LNCAP (cell line): ENCODE data around the gene KCNT2.

Experiments
- TF ChIP-seq, protein P1 (sequence below): fragments of 450-650 bp; IDR thresholded peaks from 2 replicates; pipeline ENCODE4 v1.5.1; 2017; ENCODE audit warnings: mild to moderate bottlenecking

The KCNT2 gene

DNA sequence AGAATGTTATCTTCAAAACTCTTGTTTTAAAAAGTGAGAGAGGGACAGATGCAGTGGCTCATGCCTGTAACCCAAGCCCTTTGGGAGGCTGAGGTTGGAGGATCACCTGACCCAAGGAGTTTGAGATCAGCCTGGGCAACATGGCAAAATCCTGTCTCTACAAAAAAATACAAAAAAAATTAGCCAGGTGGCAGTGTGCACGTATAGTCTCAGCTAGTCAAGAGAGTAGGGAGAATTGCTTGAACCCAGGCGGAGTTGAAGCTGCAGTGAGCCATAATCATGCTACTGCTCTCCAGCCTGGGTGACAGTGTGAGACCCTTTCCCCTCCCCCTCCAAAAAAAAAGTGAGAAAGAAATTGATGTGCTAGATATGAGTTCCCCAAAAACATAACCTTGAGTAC, 131.0 kb downstream of the KCNT2 start:
- TF ChIP-seq, protein P1, sequence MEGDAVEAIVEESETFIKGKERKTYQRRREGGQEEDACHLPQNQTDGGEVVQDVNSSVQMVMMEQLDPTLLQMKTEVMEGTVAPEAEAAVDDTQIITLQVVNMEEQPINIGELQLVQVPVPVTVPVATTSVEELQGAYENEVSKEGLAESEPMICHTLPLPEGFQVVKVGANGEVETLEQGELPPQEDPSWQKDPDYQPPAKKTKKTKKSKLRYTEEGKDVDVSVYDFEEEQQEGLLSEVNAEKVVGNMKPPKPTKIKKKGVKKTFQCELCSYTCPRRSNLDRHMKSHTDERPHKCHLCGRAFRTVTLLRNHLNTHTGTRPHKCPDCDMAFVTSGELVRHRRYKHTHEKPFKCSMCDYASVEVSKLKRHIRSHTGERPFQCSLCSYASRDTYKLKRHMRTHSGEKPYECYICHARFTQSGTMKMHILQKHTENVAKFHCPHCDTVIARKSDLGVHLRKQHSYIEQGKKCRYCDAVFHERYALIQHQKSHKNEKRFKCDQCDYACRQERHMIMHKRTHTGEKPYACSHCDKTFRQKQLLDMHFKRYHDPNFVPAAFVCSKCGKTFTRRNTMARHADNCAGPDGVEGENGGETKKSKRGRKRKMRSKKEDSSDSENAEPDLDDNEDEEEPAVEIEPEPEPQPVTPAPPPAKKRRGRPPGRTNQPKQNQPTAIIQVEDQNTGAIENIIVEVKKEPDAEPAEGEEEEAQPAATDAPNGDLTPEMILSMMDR, result no peak

DNA sequence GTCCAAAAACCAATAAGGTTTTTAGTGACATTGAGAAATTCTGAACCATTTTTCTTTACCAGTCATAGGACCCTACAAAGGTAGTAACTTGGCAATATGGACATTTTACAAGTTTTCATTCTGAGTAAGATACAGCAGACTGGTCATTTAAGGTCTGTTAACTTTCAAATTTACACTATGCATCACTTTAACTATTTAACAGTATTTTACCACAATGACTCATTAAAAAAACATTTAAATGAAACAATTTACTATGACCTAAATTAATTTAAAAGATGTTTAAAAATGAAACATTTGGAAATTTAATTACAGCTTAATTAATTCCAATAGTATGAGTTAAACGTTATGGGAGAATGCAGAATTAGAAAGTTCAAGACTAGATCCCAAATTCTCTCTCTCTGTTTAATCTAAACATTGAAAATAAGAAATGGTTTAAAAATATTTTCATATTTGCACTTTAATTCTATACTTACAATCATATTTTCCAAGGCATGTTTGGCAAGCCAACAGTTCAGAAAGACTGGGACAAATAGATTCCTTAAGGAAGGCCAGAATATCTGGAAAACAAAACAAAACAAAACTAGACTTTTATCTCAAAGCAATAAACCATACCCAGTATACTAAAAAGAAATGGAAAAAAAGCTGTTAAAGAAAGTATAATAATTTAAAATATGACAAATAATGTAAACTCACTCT, 140.9 kb downstream of the KCNT2 start:
- TF ChIP-seq, protein P1, result no peak

DNA sequence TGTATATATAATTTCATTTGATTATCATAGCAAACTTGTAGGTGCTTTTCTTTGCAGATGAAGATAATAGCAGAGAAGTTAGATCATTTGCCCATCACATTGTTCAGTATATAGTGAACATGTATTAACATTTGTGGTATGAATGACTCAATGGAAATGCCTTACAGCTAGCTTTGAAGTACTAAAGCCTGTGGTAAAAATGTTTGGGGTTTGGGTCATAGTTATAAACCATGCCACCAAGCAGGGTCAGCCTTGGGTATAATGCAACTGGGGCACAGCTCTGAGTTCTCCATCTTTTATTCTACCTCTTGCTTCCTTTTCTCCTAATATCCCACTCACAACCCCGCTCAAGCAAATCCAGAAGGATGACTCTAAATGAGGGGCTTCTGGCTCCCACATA, 141.6 kb downstream of the KCNT2 start:
- TF ChIP-seq, protein P1, result no peak

DNA sequence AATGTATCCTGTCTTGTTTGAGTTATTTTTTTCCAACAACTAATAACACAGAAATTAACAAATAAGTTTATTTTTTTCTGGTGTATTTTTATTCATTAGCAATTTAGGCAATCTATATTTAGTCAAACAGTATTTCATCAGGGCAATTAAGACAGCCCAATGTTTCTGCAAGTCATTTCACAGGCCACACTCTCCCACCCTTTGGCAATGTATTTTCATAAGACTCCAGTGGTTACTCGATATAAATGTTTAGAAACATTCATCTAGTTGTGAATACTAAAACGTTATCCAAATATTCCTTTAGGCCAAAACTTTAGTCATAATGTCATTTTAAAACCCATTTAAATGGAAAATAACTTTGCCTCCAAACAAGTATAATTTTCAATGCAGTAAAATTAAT, 142.1 kb downstream of the KCNT2 start:
- TF ChIP-seq, protein P1, result no peak

DNA sequence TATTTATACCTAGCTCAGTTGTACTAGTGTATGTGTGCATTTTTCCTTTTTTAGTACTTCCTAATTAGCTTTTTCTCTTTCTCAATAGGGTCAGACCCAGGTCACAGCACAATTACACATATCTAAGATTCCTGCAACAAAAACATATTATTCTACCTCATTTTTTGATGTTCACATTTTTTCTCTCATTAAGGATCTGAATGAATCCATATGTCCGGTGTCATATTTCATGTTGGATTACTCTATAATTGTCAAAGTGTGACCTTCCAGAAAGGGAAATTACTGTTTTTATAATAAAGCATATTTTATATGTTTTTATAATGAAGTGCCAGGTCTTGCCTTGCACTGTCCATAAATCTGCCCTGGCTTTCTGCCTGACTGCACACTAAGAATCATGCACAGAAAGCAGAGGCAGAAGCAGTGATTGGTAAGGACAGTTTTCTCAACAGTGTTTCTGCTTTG, 143.7 kb downstream of the KCNT2 start:
- TF ChIP-seq, protein P1, result no peak

DNA sequence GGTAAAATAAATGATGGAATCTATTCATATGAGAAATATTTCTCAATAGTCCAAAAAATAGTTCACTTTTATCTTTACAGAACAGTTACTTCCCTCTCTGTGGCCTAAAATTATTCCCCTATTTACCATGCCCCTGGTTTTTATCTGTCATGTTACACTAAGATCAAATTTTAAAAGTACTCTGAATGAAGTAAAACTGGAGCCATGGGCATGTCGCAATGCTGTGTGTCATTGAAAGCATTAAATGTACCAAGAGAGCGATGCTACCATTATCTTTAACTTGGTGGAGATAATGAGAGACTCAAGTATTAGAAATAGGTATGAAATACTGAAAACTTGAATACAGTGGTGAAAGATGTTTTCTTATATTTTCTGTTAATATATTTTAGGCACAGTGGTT, 146.2 kb downstream of the KCNT2 start:
- TF ChIP-seq, protein P1, result no peak

DNA sequence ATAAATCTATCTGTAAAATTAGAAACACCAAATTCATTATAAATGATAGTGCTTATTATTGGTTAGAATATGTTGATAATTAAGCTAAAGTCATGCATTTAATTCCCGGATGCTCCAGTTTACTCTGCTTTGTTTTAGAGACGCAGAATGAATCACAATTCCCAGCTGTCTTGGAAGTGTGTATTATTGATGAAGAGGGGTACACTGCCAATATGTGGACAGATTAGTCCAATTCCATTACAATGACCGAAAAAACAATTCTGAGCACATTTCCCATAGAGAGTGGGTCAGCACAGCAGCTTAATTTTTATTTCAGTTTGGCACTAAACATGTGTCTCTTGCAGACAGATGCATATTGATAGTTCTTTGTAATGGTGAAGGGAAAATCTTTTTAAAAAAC, 146.7 kb downstream of the KCNT2 start:
- TF ChIP-seq, protein P1, result no peak

DNA sequence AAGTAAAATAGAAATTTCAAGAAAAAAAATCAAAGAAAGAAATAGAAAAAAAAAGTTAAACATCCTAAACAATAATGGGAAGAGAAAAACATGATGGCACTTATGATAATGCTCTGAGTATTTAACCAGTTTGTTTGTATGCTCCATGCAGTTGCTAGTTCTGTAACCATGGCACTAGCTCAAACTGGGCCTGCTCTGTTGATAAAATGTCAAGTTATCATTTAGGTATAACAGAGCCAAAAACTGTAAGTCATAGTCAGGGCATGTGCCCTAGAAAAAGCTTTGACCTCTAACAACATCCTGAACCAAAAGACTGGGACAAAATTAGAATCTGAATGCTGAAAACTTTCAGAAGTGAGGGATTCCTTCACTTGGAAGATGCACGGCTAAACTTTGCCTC, 148.9 kb downstream of the KCNT2 start:
- TF ChIP-seq, protein P1, result no peak
